GM19193 (cell line): ENCODE measurements around the gene ATAD3B.
A peak's percentile ranks its signal among the peaks of the same experiment; 100 is the strongest.

Experiments used
- POLR2A ChIP-seq: IDR thresholded peaks from 4 replicates; pipeline ENCODE4 v1.6.1; 2011; ENCODE audit not compliant: insufficient read depth, insufficient read length; ENCODE audit errors: extremely low read depth

Gene ATAD3B

DNA sequence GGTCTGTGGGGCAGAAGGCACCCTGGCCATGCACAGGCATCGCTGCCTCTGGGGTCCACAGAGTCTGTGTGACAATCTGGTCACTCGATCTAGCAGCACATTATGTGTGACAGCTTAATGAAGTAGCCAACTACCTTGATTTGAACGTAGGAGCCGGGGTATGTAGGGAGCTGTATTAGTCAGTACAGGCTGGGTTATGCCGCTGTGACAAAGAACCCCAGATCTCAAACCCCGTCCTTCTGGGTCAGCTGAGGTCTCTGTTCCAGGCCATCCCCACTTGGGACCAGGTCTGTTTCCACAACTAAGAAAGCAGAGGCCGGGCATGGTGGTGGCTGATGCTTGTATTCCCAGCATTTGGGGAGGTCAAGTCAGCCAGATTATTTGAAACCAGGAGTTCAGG, 8.3 kb upstream of the ATAD3B start:
- no peak for TF ChIP-seq POLR2A

DNA sequence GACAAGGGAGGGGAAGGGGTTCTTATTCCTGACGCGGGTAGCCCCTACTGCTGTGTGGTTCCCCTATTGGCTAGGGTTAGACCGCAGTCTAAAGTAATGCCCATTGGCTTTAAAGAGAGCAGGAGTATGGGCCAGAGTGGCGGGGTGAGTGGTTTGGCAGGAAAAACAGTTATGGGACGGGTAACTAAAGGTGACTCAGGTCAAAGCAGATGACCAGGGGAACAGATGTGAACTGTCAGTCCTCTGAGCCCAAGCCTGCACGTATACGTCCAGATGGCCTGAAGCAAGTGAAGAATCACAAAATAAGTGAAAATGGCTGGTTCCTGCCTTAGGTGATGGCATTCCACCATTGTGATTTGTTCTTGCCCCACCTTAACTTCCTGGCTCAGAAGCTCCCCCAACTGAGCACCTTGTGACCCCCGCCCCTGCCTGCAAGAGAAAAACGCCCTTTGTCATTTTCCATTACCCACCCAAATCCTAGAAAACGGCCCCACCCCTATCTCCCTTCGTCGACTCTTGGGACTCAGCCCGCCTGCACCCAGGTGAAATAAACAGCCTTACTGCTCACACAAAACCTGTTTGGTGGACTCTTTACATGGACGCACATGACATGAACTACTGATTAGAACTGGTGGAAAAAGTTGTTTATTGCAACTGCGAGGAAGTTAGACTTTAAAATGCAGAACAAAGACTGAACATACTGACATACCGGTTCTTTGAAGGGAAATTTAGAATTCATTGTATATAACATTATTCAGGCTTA, 758 bp upstream of the ATAD3B start:
- no peak for TF ChIP-seq POLR2A

DNA sequence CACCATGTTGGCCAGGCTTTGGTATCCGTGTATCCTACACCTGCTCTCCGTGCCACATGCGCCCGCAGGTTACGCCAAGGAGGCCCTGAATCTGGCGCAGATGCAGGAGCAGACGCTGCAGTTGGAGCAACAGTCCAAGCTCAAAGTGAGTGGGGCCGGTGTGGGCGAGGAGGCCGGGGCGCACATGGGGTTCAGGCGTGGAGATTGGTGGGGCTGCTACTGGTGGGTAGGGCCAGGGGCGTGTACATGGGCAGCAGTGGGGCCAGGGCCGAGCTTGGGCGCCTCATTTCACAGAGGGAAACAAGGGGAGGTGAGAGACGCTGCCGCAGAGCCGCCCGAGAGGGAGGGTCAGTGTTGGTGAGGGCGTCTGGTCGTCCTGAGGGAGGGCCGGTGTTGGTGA, 5.6 kb downstream of the ATAD3B start:
- TF ChIP-seq POLR2A = no peak

DNA sequence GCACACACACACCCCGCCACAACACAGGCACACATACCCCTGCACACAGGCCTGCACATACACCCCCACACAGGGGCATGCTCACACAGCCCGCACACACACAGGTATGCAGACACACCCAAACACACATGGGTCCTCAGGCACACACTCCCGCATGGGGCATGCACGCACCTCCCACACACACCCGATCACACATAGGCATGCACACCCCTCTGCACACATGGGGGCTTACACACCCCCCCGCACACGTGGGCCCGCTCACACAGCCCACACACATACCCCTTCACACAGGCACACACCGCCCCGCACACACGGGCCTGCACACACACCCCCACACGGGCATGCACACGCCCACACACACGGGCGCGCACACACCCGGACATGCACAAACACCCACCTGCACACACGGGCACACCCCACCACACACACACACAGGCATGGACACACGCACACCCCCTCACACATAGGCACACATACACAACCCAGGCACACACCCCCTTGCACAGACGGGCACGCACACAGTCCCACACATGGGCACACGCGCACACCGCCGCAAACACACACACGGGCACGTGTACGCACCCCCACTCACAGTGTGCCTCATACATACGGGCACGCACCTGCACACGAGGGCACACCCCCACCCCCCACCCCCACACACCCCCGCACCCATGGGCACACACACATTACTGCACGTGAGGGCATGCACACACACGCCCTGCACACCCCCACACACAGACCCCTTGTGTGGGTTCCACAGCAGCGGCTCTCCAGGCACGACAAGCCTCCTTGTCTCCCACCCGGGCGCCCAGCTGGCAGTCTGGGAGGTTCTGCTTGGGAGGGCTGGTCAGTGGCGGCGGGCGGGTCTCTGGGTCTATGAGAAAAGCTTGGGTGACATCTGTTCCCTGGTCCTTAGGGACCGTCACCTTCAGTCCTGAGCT, 8.3 kb downstream of the ATAD3B start:
- no peak for TF ChIP-seq POLR2A

DNA sequence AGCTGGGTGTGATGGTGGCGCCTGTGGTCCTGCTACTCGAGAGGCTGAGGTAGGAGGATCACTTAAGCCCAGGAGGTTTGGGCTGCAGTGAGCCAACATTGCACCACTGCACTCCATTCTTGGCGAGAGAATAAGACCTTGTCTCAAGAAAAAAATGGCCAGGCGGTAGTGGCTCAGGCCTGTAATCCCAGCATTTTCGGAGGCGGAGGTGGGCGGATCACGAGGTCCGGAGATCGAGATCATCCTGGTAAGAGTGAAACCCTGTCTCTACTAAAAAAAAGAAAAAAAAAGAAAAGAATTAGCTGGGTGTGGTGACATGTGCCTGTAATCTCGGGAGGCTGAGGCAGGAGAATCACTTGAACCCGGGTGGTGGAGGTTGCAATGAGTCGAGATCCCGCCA, 11.3 kb downstream of the ATAD3B start:
- TF ChIP-seq POLR2A = no peak

DNA sequence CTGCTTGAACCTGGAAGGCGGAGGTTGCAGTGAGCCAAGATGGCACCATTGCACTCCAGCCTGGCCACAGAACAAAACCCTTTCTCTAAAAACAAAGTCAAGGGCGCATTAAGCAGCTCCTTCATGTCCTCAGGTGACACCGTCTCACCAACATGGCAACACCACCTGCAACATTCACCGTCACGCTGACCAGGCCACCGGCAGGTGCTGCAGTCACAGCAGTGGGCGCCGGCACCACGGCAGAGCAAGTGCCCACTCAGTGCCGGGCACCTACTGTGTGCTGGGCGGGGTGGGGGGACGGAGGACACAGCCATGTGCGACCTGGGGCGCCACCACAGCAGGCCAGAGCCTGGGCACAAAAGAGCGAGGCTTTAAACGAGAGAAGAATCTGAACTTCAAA, 12.1 kb downstream of the ATAD3B start:
- TF ChIP-seq POLR2A = no peak

DNA sequence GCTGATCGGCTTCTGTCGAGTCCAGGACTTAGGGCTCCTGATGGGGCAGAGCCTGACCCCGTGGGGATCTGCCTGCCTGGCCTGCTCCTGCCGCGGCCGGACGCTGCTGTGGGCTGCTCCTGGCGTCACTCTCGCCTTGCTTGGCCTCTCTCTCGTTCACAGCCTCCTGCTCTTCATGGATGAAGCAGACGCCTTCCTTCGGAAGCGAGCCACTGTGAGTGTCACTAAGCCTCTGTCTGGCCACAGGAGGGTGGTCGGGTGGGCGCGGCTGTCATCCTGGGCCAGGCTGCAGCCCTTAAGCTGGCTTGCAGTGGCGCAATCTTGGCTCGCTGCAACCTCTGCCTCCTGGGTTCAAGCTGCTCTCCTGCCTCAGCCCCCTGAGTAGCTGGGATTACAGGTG, 16.1 kb downstream of the ATAD3B start:
- no peak for TF ChIP-seq POLR2A

DNA sequence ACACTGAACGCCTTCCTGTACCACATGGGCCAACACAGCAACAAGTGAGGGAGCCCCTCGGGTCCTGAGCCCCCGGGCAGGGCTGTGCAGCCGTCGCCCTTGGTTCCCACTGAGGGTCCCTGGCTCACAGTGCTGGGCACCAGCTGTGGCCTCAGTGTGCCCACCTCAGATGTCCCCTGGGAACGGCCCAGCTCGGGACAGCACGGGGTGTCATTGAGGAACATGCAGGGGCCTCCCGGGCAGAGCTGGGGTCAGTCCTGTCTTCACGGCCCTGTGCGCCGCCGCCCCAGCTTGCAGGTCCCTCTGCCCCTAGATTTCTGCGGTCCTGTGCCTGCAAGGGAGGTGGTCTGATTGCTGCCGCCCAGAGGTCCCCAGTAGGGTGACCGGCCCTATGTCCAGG, 17.7 kb downstream of the ATAD3B start:
- TF ChIP-seq POLR2A = no peak

DNA sequence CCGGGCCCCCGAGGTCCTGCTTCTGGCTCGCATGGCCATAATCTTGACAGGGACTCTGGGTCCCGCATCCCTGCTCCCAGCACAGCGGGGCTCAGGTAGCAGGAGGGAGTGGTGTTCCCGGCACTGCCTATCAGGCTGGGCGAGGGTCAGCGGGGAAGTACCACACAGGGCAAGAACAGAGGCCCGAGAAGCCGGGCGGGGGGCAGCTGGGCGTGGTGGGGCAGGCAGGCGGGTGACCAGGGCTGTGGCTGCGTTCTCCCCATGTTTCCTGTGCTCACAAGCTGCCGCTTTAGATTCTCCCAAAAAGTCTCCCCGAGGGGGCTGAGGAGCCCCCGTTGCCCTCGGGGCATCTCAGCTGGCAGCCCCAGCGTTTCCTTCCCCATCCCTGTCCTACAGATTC, 18.3 kb downstream of the ATAD3B start:
- TF ChIP-seq POLR2A = no peak

DNA sequence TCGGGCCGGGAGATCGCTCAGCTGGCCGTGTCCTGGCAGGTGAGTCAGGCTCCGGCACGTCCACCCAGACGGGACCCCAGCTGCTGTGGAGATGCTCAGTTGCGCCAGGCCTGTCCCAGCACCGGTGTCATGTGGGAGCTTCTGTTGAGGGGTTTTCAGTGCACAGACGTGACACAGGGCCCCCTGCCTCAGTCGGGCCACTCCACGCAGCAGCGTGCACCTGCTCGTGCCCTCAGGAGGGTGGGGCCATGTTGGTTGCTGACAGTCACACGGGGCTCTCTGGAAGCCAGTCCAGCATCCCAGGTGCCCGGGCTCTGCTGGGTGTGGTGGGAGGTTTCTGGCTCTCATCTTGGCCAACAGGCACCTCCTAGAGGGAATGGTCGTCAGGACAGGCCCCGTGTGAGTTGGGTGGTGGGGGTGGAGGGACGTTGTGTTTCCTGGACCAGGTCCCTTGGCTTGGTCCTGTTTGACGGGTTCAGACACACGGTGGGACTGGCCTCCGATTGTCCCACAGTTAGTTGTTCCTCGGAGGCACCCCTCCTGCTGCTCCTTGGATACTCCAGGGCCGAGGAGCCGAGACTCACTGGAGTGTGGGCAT, 19.2 kb downstream of the ATAD3B start:
- TF ChIP-seq POLR2A = no peak

DNA sequence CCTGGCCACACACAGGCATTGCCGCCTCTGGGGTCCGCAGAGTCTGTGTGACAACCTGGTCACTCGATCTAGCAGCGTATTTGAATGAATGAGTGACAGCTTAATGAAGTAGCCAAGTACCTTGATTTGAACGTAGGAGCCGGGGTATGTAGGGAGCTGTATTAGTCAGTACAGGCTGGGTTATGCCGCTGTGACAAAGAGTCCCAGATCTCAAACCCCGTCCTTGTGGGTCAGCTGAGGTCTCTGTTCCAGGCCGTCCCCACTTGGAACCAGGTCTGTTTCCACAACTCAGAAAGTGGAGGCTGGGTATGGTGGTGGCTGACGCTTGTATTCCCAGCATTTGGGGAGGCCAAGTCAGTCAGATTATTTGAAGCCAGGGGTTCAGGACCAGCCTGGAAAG, 20.0 kb downstream of the ATAD3B start:
- TF ChIP-seq POLR2A = no peak

DNA sequence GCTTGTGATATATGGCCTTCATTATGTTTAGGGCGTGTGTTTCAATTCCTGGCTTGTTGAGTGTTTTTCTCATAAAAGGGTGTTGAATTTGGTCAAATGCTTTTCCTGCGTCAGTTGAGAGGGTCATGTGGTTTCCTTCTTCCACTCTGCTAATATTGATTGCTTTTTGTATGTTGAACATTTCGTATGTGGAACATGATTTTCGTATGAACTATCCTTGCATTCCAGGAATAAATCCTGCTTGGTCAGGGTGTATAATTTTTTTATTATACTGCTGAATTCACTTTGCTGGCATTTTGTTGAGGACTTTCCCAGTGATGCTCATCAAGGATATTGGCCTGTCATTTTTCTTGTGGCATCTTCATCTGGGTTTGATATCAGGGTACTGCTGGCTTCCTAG, 35.7 kb downstream of the ATAD3B start:
- TF ChIP-seq POLR2A = no peak

DNA sequence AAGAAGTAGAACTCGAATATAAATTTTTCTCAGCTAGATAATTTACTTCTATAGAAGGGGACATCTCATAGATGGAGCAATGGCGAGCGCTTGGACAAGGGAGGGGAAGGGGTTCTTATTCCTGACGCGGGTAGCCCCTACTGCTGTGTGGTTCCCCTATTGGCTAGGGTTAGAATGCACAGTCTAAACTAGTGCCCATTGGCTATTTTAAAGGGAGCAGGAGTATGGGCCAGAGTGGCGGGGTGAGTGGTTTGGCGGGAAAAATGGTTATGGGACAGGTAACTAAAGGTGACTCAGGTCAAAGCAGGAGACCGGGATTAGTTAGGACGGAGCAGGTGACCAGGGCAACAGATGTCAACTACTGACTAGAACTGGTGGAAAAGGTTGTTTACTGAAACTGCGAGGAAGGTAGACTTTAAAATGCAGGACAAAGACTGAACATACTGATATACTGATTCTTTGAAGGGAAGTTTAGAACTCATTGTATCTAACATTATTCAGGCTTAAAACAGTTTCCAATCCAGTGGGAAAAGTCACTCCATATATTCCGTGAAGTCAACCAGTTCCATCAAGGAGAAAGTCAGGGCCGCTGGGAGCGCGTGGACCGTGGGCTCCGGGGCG, 39.5 kb downstream of the ATAD3B start:
- no peak for TF ChIP-seq POLR2A

DNA sequence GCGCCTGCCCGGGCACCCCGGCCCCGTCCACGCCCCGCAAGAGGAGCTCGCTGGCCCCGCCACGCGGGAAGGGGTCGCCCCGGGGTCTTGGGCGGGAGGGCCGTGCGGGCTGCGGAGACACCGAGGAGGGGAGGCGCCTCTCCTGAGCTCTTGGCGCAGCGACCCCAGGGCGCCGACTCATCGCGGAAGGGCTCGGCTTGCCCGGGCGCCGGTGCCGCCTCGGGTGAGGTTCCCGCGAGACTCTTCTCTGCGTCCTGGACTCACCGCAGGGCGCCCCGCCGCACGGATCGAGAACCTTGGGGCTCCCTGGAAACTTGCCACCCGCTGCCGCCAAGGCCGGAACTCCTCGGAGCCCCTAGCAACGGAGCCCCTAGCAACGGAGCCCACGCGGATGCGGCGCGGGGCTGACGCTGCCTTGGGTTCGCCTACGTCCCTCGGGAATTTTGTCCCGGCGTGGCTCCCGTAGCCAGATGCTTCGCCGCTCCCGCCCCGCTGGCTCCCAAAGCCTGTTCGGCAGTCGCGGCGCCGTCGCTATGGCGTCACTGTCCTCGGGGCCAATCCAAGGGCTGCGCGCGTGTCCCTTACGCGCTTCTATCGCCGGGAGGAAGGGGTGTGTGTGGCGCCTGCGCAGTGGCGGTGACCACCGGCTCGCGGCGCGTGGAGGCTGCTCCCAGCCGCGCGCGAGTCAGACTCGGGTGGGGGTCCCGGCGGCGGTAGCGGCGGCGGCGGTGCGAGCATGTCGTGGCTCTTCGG, 40.1 kb downstream of the ATAD3B start, which contains the start of gene ATAD3A:
Gene ATAD3A, plus strand, starts transcription at position 630 of the 753 bp plus-strand sequence. Its CDS starts 107 bp downstream, at position 737.
- peak; percentile 74 for TF ChIP-seq POLR2A

DNA sequence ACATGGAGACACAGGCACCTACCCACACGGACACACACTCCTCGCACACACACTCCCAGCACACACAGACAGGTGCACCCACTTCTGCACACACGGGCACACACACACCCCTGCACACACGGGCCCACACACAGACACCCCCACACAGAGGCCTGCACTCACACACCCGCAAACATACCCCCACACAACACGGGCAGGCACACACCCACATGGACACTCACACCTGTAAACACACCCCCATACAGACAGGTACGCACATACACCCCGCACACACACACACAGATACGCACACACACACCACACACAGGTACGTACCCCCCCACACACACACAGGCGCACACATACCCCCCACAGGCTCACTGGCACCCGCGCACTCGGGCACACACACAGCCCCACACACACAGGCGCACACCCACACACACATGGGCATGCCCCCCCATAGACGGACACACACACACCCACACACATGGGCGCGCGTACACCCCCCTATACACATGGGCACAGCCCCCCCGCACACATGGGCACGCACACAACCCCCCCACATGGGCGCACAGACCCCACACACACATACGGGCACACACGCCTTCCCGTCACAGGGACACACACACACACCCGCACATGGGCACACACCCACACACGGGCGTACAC, 46.5 kb downstream of the ATAD3B start:
- no peak for TF ChIP-seq POLR2A

DNA sequence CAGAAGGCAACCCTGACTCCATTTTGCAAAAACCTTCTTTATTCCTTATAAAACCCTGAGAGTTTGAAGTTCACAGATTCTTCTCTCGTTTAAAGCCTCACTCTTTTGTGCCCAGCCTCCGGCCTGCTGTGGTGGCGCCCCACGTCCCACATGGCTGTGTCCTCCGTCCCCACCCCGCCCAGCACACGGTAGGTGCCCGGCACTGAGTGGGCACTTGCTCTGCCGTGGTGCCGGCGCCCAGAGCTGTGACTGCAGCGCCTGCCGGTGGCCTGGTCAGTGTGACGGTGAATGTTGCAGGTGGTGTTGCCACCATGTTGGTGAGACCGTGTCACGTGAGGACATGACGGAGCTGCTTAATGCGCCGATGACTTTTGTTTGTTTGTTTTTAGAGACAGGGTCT, 49.8 kb downstream of the ATAD3B start:
- TF ChIP-seq POLR2A = no peak
